GM15510 (cell line): ENCODE measurements around the gene ZBED4.

Source experiments
- POLR2A ChIP-seq: IDR thresholded peaks from 3 replicates; pipeline ENCODE4 v1.6.1; 2011; ENCODE audit warnings: borderline replicate concordance; ENCODE audit not compliant: insufficient read length; ENCODE audit errors: extremely low read depth

ZBED4 gene

DNA sequence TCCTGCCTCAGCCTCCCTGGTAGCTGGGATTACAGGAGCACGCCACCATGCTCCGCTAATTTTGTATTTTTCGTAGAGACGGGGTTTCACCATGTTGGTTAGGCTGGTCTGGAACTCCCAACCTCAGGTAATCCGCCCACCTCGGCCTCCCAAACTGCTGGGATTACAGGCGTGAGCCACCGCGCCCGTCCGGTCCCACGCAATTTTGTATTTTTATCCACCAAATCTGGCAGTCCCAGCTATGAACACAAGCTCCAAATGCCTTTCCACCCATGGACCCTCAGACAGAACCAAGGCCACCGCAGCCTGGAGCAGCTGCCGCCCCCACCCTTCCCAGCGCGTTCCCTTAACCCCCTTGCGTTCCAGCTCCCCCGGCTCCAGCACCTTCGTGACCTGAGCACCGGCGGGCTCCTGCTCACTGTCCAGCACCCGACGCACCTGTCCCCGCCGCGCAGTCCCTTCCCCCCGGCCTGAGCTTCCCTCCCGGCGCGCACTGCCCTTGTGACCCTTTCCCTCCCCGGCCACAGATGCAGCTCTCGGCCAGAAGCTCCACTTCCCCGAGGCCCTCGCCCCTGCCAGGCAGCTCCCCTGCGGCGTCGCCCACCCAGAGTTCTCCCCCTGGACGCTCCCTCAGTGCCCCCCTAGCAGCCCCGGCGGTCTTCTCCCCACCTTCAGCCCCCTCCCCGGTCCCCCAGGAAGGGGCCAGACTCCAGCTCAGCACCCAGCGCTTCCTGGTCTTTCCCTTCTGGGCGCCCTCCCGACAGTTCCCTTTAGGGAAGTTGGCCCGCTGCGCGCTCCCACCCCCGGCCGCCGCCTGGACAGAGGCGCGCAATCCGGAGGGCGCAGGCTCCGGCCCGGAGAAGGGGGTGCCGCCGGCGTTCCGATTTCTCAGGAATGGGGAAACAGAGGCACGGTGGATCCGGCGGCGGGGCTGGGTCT, 5.6 kb upstream of the ZBED4 start:
- no peak for TF ChIP-seq POLR2A

DNA sequence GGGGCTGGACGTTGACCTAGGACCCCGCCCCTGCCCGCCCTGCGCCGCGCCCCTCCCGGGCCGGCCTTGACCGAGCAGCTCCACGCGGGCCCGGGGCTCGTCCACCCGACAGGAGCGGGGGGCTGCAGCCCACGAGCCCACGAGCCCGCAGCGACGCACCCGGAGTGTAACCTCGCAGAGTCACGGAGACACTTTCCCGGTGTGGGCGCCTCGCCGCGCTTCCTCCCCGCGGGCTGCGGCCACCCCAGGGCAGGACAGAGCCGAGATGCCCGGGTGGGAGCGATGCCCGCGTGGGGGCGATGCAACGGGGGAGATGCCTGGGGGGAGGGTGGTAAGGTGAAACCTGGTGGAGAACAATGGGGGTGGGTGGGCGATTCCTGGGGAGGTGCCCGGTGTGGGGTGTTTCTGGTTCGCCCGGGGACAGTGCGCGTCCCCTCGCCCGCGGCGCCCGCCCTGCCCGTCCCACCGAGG, 4.9 kb upstream of the ZBED4 start:
- no peak for TF ChIP-seq POLR2A

DNA sequence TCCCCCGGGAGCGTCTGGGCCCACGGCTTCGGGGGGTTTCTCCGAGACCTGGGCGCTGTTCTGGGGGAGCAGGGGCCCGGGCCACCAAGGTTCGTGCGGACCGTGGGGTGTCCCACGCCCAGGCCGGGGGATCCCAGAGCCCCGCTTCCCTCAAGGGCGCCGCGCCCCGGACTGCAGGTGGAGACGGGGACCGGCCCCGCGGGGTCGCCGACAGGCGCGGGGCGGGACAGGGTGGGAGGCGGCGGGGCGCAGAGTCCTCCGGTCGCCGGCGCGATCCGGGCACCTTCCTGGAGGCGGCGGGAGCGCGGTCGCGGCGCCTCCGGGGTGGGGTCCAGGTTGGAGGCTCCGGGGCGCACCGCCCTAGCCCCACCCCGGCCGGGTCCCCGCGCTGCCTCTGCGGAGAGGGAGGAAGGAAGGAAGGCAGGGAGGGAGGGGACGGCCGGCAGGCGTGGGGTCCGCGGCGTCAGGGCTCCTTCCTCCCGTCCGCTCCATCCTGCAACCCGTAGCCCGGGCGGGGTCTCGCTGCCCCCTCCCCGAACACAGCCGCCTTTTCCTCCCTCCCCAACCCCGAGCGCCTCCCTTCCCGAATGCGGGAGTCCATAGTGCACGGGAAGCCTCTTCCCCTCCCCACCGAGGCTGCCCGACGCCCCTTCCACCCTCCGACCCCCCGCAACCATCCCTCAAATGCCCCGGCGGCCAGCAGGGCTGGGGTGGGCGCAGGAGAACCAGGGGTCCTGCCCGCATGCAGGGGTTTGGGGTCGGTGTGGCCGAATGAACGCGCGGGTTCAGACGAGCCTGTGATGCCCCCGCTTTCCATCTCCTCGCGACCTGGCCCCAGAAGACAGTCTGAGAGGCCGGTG, 4.3 kb upstream of the ZBED4 start:
- TF ChIP-seq POLR2A = no peak

DNA sequence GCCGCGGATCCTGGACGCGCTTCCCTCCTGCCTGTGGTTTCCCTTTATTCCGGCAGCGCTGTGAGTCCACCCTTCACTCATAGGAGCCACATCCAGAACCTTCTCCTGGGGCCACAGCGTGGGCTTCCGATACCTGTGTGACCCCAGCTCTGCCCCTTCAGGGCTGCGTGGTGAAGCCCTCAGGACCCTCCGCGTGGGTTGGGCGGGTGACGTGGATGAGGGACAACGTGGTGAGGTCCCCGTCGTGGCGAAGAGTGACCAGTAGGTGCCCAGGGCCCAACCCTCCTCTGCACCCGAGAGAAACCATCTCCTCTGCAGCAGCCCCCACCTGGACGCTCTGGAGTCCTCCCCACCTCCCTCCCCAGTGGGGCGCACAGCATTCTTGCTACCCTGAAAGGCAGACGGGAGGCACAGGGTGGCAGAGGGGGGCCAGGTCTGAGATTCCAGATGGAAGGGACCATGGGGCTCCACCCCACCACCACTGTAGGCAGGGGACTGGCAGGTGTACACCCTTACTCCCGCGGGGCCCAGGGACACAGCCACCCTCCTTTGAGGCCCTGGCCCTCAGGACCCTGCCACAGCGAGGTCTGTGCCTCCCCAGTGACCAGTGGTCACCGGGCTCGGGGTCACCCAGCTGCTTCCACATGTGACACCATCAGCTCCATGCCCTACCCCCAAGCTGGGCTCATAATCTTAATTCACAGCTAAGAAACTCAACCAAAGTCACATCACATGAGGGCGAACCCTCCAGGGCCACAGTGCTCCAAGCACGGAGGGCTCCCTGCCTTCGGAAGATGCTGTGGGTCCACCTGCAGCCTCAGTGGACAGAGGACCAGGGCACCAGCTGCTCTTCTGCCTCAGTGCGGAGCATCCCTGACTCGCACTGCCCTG, 3.4 kb upstream of the ZBED4 start:
- TF ChIP-seq POLR2A = no peak

DNA sequence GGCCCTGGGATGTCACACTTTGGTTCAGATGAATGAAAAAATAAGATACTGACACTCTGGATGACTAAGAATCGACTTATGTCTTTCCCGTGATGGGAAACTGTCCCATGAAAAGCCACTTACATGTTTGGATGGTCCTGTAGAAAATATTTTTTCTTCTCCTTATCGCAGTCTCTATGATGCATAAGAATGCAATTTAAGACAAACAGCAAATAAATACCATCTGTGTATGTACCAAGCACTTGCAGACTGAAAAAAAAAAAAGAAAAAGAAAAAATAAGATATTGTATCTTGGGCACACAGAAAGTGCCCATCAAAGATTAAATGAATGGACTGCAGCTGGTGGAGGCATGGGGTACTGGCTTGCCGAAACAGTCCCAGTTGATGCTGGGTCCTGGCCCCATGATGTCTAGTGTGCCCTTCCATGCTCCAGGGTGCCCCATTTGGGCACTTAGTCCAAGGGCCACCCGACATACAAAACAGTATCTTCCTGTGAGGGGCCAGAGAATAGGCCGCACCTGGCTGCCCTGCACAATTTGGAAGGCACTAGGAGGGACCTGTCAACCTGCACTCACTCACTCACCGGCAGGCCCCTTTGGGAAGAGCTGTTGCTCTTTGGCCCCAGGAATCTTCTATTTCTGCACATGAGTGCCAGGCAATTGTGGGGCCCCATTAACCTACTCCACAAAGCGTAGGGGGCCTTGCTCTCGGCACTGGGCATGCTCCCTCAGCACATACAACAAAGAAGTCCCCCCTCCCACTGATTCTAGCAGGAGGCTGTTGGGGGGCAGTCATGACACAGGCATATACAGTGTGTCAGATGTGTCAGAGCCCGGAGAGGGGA, 2.5 kb upstream of the ZBED4 start:
- TF ChIP-seq POLR2A = no peak

DNA sequence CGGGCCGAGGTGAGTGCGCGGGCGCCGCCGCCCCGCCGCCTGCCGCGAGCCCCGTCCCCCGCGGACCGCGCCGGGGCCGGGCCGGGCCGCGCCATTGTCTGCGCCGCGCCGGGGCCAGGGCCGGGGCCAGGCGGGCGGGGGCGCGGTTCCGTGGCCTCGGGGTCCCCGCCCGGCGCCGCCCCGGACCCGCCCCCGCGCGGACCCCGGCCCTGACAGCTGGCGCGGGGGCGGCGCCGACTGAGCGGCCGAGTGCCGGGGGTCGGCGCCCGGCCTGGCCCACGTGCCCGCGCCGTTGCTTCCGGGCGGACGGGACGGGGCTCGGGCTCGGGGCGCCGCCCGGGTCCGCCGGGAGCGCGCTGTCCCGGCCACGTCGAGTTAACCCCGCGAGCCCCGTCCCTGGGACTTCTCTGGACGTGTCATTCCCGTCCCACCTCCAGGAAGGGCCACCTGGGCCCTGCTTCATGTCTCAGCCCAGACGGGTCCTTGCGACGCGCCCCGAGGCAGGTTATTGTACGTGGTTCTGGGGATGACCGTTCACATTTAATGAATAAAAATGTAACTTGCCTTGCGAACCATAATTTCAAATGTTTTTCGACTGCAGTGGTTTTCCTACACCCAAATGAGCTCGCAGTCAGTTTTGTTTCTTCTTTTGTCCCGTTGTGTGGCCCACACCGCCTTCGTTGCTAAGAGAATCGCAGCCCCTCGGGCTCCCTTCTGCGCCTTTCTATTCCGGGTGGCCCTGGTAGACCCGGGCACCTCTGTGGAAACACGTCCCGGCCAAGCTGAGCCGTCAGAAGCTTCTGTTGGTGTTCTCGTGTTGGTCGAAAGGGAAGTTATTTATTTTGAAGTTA, 562 bp downstream of the ZBED4 start:
- TF ChIP-seq POLR2A = no peak

DNA sequence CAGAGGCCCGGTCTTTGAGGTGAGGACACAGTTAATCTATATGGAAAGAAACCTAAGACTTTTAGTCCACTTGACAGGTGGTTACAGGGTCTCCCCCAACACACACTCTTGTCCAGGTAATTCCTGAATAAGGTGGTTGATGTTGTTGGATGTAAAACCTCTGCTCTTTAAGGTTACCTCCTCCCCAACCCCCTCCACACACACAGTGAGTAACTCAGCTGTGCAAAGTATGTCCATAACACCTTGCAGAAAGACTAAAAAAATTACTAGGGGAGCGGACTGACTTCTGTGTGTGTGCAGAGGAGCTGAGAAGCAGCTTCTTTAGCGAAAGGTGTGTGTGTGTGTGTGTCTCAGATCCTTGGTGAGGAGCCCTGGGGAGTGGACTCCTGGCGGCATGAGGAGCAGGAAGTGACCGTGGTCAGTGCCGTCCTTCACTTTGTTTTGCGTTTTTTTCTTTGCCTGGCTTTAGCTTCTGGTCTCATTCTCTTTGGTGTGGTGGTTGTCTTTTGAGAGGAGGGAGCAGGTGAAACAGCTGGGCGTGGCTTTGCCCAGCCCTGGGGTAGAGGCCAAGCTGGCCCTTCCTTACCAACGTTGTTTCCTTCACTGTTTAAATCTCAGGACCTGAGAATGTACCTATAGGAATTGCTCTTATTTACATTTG, 1.7 kb downstream of the ZBED4 start:
- TF ChIP-seq POLR2A = no peak

DNA sequence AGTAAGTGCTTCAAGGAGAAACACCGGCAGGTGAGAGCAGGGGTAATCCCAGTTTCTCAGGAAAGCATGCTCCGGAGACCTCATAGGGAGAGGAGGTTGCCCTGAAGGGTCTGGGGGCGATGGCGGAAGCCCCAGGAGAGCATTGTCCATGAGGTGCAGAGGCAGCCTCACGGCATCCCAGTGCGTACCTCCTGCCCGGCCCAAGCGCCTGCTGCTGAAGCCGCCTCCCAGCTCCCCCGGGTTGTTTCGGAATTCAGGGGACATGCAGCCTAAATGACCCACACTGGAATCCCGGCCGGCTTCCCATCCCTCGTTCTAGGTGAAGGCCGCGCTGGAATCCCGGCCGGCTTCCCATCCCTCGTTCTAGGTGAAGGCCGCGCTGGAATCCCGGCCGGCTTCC, 2.7 kb downstream of the ZBED4 start:
- TF ChIP-seq POLR2A = no peak

DNA sequence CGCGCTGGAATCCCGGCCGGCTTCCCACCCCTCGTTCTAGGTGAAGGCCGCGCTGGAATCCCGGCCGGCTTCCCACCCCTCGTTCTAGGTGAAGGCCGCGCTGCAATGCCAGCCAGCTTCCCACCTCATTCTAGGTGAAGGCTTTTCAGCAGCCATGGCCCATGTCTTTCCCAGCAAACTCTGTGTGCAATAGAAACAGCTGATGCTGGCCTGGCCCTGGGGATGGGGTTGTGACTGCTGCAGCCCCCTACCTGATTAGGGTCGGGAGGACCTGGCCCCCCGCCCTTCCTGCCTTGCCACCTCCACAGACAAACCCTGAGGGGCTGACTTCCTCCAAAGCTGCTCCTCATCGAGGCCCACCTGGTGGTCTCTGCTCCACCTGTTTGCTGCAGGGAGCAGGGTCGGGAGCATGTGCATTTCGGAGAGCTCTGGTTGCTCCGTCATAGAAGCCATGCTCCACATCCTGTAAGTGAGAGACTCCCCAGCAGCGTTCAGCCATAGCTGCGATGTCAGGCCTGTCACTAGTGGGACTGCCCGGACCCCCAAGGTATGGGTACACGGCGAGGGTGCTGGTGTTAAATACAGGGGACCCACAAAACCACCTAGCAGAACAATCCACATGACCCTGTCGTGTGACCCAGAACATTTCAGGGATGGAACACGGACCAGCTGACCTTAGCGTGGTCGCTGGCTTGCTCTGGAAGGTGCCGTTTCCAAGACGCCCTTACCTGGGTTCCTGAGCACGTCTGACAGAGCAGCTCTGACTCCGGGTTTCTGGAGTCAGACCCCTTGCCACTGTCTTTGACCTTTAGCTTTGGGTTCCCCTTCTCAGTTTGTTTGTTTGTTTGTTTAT, 3.3 kb downstream of the ZBED4 start:
- TF ChIP-seq POLR2A = no peak

DNA sequence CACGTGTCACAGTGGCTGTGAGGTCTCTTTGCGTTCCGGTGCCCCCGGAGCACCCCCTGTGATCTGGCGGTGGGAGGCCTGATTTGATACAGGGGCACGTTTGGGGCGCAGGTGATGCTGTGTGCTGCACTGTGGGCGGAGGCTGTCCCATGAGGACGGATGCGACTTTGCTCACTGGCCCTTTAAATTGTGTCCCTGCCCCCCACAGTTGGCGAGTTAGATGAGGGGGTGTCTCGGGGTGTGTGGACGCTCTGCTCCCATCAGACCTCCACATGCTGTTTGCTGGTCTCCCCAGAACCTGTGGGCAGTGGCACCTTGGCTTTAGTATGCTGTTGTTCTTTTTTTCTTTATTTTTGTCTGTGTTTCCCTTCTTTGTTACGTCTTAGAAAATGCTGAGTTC, 5.2 kb downstream of the ZBED4 start:
- no peak for TF ChIP-seq POLR2A
